A549 (cell line): Measurements from ENCODE around the gene KRIT1.

Experiments used
- CEBPB ChIP-seq, 2 experiments: fragments of >200 bp in 1 of 2; sonication (Bioruptor Twin) in 1 of 2; formaldehyde crosslinking in 1 of 2; IDR thresholded peaks; 2 replicates each; pipeline ENCODE4 v1.6.1; 2012 to 2016
- HDAC2 ChIP-seq: fragments of 200-600 bp; sonication (generic); IDR thresholded peaks from 2 replicates; pipeline ENCODE4 v1.6.1; 2016
- JUNB ChIP-seq: fragments of >200 bp; sonication (Bioruptor Twin); formaldehyde crosslinking; IDR thresholded peaks from 2 replicates; pipeline ENCODE4 v1.6.1; 2016
- MAZ ChIP-seq: fragments of 150-350 bp; IDR thresholded peaks from 2 replicates; pipeline ENCODE4 v1.6.1; 2014; ENCODE audit warnings: antibody characterized with exemption, low read depth, low read length, borderline replicate concordance
- POLR2A ChIP-seq: IDR thresholded peaks from 2 replicates; pipeline ENCODE4 v1.6.1; 2012; ENCODE audit warnings: mild to moderate bottlenecking, low read length
- POLR2AphosphoS2 ChIP-seq: conservative IDR thresholded peaks from 2 replicates; pipeline ENCODE4 v1.6.1; 2012; ENCODE audit warnings: low read length, improper control_type of control experiment, inconsistent platforms
- RAD21 ChIP-seq, 2 experiments: fragments of >200 bp in 1 of 2; sonication (Bioruptor Twin) in 1 of 2; formaldehyde crosslinking in 1 of 2; IDR thresholded peaks in 1 of 2; conservative IDR thresholded peaks in 1 of 2; 2 replicates in 1 of 2; 3 replicates in 1 of 2; pipeline ENCODE4 v1.6.1; 2012 to 2018; ENCODE audit warnings: inconsistent platforms in 1 of 2
- TF ChIP-seq, protein P1 (sequence below): fragments of >200 bp; sonication (Bioruptor Twin); formaldehyde crosslinking; IDR thresholded peaks from 3 replicates; pipeline ENCODE4 v1.5.1; 2016
- TF ChIP-seq, protein P2 (sequence below): IDR thresholded peaks from 2 replicates; pipeline ENCODE4 v1.6.1; 2012
- TF ChIP-seq, protein P3 (sequence below): fragments of >200 bp; sonication (Bioruptor Twin); formaldehyde crosslinking; IDR thresholded peaks from 3 replicates; pipeline ENCODE4 v1.6.1; 2016

- TF ChIP-seq, protein P1, sequence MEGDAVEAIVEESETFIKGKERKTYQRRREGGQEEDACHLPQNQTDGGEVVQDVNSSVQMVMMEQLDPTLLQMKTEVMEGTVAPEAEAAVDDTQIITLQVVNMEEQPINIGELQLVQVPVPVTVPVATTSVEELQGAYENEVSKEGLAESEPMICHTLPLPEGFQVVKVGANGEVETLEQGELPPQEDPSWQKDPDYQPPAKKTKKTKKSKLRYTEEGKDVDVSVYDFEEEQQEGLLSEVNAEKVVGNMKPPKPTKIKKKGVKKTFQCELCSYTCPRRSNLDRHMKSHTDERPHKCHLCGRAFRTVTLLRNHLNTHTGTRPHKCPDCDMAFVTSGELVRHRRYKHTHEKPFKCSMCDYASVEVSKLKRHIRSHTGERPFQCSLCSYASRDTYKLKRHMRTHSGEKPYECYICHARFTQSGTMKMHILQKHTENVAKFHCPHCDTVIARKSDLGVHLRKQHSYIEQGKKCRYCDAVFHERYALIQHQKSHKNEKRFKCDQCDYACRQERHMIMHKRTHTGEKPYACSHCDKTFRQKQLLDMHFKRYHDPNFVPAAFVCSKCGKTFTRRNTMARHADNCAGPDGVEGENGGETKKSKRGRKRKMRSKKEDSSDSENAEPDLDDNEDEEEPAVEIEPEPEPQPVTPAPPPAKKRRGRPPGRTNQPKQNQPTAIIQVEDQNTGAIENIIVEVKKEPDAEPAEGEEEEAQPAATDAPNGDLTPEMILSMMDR: no peak
- TF ChIP-seq POLR2AphosphoS2 (no peak), MAZ (no peak), POLR2A (no peak), CEBPB (IDR thresholded peaks at IDR 0.05) (no peak), RAD21 (conservative IDR thresholded peaks at IDR 0.05 in 1 of 2, IDR thresholded peaks at IDR 0.05 in 1 of 2) (no peak), JUNB (no peak), HDAC2 (no peak)
- TF ChIP-seq, protein P2, sequence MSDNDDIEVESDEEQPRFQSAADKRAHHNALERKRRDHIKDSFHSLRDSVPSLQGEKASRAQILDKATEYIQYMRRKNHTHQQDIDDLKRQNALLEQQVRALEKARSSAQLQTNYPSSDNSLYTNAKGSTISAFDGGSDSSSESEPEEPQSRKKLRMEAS: no peak
- TF ChIP-seq, protein P3, sequence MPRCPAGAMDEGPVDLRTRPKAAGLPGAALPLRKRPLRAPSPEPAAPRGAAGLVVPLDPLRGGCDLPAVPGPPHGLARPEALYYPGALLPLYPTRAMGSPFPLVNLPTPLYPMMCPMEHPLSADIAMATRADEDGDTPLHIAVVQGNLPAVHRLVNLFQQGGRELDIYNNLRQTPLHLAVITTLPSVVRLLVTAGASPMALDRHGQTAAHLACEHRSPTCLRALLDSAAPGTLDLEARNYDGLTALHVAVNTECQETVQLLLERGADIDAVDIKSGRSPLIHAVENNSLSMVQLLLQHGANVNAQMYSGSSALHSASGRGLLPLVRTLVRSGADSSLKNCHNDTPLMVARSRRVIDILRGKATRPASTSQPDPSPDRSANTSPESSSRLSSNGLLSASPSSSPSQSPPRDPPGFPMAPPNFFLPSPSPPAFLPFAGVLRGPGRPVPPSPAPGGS: no peak
These were observed 39.7 kb downstream of the KRIT1 start for GRCh38 chr7:92205987-92206386.
